NCI-H748 (cell line): ENCODE measurements around the gene ZNF668.

ENCODE experiments used
- DNase-seq: peaks from one replicate; lab custom pipeline; 2025; ENCODE audit not compliant: unreplicated experiment; lab: John Stamatoyannopoulos, UW

ZNF668 gene

DNA sequence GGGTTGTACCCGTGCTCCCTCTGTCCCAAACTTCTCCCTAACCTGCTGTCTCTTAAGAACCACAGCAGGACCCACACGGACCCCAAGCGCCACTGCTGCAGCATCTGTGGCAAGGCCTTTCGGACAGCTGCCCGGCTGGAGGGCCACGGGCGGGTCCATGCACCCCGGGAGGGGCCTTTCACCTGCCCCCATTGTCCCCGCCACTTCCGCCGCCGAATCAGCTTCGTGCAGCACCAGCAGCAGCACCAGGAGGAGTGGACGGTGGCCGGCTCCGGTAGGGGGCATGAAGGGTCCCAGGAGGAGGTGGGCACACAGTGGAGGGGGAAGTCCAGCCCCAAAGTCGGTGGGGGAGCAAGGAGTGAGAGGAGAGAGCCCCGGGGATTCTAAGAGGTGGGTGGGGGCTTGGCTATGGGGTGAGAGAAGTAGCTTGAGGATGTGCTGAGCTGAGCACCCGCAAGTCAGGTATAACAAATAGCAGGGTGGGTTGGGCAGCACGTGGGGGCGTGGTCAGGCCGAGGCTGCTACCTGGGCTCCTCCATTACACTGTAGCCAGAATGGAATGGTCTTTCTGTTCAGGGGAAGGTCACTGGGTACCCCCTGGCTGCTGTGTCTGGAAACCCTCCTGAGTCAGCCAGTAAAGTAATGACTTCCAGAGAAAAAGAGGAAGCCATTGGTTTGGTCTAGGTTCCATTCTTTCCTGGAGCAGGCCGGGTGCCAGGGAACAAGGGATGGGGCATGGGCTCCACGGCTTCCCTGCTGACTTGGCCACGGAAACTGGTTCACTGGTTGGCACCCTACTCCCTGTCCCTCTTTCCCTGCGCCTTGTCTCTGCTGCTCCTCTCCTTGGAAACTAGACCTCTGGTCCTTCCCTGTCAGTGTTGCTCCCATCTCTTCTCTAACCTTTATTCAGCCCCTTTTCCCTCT, 7.7 kb upstream of the ZNF668 start:
- DNase-seq: no peak

DNA sequence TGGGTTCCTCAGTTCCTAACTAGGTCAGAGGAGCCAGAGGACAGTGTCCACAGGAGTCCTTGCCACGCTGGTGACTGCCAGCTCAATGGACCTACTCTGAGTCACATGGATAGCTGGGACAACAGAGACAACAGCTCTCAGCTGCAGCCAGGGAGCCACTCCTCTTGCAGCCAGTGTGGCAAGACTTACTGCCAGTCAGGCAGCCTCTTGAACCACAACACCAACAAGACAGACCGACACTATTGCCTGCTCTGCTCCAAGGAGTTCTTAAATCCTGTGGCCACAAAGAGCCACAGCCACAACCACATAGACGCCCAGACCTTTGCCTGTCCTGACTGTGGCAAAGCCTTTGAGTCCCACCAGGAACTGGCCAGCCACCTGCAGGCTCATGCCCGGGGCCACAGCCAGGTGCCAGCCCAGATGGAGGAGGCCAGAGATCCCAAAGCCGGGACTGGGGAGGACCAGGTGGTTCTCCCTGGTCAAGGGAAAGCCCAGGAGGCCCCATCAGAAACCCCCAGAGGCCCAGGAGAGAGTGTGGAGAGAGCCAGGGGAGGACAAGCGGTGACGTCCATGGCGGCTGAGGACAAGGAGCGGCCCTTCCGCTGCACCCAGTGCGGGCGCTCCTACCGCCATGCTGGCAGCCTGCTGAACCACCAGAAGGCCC, 6.8 kb upstream of the ZNF668 start:
- no peak for DNase-seq

DNA sequence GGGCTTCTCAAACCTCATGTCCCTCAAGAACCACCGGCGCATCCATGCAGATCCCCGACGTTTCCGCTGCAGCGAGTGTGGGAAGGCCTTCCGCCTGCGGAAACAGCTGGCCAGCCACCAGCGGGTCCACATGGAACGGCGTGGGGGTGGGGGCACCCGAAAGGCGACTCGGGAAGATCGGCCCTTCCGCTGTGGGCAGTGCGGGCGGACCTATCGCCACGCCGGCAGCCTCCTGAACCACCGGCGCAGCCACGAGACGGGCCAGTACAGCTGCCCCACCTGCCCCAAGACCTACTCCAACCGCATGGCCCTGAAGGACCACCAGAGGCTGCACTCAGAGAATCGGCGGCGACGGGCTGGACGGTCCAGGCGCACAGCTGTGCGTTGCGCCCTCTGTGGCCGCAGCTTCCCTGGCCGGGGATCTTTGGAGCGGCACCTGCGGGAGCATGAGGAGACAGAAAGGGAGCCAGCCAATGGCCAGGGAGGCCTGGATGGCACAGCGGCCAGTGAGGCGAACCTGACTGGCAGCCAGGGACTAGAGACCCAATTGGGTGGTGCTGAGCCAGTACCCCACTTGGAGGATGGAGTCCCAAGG, 6.1 kb upstream of the ZNF668 start:
- no peak for DNase-seq

DNA sequence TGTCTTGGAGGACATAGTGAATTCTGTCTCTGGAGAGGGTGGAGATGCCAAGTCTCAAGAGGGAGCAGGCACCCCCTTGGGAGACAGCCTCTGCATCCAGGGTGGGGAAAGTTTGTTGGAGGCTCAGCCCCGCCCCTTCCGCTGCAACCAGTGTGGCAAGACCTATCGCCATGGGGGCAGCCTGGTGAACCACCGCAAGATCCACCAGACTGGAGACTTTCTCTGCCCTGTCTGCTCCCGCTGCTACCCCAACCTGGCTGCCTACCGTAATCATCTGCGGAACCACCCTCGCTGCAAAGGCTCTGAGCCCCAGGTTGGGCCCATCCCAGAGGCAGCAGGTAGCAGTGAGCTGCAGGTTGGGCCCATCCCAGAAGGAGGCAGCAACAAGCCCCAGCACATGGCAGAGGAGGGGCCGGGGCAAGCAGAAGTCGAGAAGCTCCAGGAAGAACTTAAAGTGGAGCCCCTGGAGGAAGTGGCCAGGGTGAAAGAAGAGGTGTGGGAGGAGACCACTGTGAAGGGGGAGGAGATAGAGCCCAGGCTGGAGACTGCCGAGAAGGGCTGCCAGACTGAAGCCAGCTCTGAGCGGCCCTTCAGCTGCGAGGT, 5.4 kb upstream of the ZNF668 start:
- DNase-seq: no peak

DNA sequence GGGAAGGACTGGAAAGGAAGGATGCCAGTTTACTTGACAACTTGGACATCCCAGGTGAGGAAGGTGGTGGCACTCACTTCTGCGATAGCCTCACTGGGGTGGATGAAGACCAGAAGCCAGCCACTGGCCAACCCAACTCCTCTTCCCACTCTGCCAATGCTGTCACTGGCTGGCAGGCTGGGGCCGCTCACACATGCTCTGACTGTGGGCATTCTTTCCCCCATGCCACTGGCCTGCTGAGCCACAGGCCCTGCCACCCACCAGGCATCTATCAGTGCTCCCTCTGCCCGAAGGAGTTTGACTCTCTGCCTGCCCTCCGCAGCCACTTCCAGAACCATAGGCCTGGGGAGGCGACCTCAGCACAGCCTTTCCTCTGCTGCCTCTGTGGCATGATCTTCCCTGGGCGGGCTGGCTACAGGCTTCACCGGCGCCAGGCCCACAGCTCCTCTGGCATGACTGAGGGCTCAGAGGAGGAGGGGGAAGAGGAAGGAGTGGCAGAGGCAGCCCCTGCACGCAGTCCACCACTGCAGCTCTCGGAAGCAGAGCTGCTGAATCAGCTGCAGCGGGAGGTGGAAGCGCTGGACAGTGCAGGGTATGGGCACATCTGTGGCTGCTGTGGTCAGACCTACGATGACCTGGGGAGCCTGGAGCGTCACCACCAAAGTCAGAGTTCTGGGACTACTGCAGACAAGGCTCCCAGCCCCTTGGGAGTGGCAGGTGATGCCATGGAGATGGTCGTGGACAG, 4.7 kb upstream of the ZNF668 start:
- no peak for DNase-seq

DNA sequence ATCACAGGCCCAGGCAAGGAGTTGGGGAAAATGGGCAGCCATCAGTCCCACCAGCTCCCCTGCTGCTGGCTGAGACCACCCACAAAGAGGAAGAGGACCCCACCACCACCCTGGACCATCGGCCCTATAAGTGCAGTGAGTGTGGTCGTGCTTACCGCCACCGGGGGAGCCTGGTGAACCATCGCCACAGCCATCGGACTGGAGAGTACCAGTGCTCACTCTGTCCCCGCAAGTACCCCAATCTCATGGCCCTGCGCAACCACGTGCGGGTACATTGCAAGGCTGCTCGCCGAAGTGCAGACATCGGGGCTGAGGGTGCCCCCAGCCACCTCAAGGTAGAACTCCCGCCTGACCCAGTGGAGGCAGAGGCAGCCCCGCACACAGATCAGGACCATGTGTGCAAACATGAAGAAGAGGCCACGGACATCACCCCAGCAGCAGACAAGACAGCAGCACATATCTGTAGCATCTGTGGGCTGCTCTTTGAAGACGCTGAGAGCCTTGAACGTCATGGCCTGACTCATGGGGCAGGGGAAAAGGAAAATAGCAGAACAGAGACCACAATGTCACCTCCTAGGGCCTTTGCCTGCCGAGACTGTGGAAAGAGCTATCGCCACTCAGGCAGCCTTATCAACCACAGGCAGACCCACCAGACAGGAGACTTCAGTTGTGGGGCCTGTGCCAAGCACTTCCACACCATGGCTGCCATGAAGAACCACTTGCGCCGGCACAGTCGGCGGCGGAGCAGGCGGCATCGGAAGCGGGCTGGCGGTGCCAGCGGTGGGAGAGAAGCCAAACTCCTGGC, 3.8 kb upstream of the ZNF668 start:
- DNase-seq: no peak

DNA sequence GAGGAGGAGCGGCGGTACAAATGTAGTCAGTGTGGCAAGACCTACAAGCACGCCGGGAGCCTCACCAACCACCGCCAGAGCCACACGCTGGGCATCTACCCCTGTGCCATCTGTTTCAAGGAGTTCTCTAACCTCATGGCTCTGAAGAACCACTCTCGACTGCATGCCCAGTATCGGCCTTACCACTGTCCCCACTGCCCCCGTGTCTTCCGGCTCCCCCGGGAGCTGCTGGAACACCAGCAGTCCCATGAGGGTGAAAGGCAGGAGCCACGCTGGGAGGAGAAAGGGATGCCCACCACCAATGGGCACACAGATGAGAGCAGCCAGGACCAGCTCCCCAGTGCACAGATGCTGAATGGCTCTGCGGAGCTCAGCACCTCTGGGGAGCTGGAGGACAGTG, 3.0 kb upstream of the ZNF668 start:
- no peak for DNase-seq

DNA sequence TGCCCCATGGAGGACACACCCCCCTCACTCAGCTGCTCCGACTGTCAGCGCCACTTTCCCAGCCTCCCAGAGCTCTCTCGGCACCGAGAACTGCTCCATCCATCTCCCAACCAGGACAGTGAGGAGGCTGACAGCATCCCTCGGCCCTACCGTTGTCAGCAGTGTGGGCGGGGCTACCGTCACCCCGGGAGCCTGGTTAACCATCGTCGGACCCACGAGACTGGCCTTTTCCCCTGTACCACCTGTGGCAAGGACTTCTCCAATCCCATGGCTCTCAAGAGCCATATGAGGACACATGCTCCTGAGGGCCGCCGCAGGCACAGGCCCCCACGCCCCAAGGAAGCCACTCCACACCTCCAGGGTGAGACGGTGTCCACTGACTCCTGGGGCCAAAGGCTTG, 2.3 kb upstream of the ZNF668 start:
- DNase-seq: no peak

DNA sequence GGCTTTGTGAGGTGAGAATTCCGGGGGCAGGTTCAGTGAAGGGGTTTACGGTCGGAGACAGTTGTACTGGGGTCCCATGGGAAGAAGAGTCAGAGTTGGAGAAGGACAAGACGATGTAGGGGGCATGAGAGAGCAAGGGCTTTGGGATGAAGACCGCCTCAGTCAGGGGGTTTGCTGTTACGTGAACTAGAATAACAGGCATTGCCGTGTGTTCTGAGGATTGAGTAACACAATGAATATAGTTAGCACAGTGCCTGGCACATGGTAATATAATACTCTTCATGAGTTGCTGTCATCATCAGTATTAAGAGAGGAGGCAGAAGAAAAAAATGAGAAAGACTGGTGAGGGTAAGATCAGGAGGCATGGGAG, 759 bp upstream of the ZNF668 start:
- no peak for DNase-seq

DNA sequence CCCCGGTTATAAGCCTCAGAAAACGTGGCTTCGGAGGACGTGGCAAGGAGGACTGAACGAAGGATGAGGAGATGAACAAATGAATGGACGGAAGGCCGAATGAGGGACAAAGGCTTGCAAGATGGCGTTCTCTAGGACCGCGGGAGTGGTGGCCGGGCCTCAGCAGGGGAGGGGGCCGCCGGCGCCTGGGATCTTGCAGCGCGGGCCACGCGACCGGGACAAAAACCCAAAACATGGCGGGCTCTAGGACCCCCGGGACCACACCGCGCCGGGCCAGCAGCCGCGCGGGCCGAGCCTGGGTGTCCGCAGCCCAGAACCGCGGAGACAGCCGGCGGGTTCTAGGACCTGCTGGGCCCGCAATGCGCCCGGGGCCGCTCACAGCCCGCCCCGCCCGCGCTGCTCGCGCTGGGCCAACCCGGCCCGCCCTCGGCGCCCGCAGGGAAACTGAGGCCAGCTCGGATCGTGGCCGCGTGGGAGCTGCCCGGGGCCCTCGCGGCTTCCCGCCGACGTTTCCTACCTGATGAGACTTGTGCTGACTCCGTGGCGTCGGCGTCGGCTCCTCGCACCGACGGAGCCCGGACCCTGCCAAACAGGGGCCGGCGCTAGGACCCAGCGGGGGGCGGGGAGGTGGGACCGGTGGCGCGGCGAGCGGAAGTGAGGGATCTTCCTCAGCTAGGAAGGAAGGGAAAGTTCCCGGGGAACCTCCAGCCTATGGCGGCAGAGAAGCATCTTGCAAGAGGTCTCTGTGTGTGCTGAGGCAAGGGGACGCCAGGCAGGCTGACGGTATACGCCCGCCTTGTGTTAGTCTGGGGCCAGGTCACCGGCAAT, 684 bp downstream of the ZNF668 start:
- DNase-seq: peak; percentile 85

DNA sequence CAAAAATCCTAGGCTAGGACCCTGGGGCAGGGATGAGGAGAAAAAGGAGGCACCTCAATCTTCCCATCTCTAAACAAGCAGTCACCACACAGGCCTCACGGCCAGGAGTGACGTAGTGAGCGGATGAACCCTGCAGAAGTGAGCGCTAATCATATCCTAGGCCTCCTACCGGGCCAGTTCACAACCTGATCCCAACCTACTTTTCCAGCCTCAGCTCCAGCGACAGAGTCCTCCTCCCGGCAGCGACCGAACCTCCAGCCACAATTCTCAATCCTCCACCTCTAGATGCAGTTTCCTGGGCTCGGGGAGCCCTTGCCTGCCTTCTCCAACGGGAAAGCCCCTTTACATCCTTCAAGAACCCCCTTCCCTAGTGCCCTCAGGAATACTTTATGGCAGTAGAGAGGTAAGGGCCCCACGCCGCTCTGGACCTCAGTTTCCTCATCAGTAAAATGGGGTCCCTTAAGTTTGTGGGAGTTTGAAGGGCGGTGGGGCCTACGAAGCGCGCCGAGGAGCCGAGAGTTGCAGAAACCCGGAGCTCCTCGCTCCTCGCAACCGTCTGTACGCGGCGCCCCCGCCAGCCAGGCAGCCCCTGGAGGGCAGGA, 1.4 kb downstream of the ZNF668 start:
- peak; percentile 35 for DNase-seq

DNA sequence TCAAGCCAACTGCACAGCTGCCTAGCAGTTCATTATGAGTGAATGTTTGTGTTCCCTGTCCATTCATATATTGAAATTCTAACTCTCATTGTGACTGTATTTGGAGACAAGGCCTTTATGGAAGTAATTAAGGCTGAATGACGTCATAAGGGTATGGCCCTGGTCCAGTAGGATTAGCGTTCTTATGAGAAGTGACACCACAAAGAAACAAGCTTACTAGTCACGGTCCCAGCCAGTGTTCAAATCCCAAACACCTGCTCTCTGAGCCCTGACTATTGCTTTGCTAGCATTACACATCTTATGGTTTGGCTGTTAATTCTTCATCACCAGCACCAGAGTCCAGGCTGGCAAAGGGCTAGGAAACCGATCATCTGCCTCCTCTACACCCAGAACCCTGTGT, 2.2 kb downstream of the ZNF668 start:
- peak; percentile 10 for DNase-seq

DNA sequence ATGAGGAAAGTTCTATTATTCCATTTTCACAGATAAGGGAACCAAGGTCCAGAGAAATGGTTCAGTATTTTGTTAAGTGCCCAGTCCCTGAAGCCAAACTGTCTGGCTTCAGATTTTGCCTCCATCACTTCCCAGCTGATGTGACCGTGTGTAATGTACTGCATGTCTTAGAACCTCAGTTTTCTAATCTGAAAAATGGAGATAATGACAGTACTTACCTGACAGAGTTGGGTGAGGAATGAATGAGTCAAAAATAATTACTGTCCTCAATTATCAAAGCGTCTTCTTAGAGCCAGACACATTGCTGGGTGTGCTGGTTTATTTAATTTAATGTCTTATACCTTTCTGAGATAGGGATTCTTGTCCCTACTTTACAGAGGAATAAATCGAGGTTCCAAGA, 6.7 kb downstream of the ZNF668 start:
- no peak for DNase-seq

DNA sequence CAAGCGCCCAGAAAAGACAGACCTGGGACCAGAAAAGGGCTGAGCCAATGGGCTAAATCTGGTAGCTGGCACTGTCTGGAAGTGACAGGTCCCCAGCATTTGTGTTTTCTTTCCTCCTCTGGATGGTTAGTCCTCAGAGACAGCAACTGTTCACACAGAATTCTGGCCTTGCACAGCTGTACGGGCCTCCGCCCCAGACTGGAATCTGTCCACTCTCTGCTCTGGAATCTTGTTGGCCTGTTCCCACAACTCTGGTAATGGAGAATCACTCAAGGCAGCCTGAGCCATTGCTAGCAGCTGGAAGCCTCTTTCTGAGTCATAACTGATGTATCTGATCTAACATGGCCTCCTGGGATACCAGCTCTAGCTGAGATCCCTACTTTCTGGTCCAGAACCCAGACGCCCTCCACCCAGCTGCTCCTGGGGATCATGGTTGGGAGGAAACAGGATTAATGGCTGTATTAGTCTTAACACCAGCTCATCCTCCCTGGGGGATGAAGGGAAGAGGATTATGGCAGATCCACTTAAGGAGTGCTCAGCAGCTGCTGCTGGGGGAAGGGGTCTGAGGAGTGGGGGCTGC, 9.1 kb downstream of the ZNF668 start:
- DNase-seq: no peak

DNA sequence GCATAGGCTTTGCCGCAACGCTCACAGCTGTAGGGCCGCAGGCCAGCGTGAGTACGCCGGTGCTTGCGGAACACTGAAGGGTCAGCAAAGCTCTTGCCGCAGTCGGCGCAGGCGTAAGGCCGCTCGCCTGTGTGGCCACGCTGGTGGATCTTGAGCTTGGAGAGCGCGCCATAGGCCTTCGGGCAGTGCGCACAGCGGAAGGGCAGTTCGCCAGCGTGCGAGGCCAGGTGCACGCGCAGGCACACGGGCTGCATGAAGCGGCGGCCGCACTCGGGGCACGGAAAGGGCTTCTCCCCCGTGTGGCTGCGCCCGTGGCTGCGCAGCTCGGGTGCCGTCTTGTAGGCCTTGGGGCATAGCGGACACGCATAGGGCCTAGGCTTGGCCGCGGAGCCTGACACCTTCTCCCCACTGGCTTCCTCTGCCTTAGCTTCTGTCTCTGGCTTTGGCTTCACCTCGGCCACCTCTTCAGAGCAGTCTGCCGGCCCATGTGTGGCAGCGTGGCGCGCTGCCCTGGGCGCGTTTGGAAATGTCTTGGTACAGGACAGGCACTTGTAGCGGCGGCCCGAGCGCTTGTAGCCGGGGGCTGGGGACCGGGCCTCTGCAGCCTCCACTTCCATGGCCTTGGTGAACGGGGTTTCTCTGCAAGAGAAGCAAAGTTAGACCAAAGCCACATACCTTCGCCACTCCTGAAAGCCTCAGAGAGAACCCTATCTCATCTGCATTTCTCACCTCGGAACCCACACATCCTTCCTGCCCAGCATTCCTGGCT, 10.0 kb downstream of the ZNF668 start:
- no peak for DNase-seq

DNA sequence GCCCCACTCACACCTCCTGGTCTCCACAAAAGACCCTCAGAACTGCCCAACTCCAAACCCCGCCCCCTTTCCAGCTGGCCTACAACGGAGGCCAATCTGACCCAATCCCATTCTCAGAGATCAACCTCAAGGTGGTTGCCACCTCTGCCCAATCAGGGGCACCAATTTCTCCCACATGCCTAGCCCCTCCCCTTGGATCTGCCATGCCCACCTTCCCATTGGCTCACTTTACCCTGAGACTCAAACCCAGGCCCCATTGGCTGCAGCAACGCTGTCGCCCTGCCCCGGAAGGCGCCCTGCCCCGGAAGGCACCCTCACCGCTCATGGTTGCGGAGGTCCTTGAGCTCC, 10.6 kb downstream of the ZNF668 start:
- DNase-seq: no peak

DNA sequence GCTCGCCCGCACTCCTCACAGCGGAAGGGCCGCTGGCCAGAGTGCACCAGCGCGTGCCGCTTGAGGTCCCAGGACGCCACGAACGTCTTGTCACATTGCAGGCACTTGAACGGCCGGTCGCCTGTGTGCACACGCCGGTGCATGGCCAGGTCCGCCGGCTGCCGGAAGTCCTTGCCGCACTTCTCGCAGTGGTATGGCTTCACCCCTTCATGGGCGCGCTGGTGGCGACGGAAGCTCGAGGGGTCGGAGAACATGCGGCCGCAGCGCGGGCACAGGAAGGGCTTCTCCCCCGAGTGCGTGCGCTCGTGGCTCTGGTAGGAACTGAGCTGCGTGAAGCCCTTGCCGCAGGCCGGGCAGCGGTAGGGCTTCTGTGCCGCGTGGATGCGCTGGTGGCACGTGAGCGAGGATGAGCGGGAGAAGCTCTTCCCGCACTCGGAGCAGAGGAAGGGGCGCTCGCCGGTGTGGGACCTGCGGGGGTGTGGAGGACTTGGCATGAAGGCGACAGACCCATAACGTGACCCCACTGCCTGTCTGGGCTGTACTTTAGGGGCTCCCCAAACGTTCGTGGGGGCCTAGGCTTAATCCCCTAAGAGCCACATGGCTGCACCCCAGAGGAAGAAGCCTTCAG, 12.1 kb downstream of the ZNF668 start:
- no peak for DNase-seq
